Iris pigment epithelial cell (primary cell): ENCODE data around the gene ABR.
"Not testable (repeated sequence)": the region's sequence is repeated elsewhere in the genome, so short reads cannot be mapped to it uniquely, and the experiment has no call there.

Experiments
- DNase-seq: peaks from one replicate; pipeline ENCODE4 v3.0.0-alpha.2; 2011; ENCODE audit warnings: low read depth

ABR gene

GRCh38 chr17:1201132-1201702 lies 21.4 kb upstream of the ABR start:
- no peak for DNase-seq

- not testable (repeated sequence) for DNase-seq
Measured at GRCh38 chr17:1199271-1199743, 19.5 kb upstream of the ABR start.

- DNase-seq: peak; percentile 63
Measured at GRCh38 chr17:1197781-1198490, 18.2 kb upstream of the ABR start.

GRCh38 chr17:1197379-1197778 lies 17.6 kb upstream of the ABR start:
- peak; percentile 92 for DNase-seq

GRCh38 chr17:1196946-1197345 lies 17.2 kb upstream of the ABR start:
- no peak for DNase-seq

- DNase-seq: no peak
Measured at GRCh38 chr17:1192911-1193699, 13.3 kb upstream of the ABR start.

GRCh38 chr17:1190751-1191331 lies 11.1 kb upstream of the ABR start:
- no peak for DNase-seq

- no peak for DNase-seq
Measured at GRCh38 chr17:1188812-1189504, 9.2 kb upstream of the ABR start.

DNA sequence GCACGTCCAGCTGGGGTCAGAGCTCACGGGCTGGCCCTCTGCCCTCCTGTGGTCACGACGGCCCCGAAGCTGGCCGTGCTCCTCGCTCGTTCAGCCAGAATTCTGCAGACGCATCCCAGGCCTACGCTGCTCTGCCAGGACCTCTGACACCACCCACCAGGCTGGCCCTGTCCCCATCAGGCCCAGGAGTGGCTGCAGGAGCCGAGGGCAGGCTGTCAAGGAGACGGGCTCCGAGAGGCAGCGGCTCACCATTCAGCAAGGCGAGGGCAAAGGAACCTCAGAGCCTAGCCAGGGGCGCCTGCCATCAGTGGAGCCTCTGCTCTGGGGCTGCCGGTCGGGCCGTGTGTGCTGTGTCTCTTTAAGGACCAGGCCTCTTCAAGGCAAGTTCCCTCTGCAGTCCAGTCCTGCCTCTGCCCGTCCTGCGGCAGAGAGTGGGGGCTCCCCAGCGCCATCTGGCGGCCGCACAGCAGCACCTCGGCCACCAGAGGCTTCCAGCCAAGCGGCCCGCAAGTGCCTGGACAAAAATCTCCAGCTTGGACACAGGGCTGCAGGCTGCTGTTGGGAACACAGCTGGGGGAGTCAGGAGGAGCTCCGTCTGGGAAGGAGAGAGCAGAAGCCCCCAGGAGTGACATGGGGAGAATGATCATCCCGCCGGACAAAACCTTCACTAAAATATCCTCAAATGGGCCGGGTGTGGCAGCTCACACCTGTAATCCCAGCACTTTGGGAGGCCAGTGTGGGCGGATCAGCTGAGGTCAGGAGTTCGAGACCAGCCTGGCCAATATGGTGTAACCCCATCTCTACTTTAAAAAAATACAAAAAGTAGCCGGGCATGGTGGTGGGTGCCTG lies 7.4 kb upstream of the ABR start:
- DNase-seq: peak; percentile 83

GRCh38 chr17:1186214-1186820 lies 6.5 kb upstream of the ABR start:
- peak; percentile 29 for DNase-seq

DNA sequence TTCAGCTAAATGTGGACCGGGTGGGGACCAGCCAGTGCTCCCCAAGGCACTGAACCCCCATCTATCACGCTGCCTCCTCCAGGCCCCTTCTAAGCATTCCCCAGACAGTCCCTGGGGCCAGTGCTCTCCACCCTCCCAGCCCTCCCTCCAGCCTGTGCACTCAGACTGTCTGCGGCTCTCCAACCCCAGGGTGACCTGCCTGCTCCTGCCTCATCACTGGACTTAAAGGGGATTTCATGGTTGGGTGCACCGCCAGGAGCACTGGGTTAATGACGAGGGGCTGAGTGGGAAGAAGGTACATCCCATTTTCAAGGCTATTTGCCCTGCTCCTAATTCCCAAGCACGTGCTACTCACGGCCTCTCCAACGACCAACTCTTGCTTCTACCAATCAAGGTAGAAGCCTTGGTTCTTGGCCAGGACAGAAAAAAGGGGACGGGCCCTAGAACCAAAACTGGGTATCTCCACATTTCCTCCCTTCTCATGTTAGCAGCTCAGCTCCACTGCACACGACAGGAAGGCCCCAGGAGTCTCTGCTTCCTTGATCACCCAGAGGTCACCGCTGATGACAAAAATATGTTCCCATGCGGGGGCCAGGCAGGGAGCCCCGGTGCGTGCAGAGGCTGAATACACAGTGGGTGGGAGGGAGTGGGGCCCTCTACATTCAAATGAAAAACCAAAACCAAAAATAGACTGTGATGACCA lies 3.5 kb upstream of the ABR start:
- peak; percentile 28 for DNase-seq

GRCh38 chr17:1182811-1183170 lies 3.0 kb upstream of the ABR start:
- DNase-seq: peak; percentile 13

GRCh38 chr17:1181753-1182137 lies 2.0 kb upstream of the ABR start:
- DNase-seq: peak; percentile 46

DNA sequence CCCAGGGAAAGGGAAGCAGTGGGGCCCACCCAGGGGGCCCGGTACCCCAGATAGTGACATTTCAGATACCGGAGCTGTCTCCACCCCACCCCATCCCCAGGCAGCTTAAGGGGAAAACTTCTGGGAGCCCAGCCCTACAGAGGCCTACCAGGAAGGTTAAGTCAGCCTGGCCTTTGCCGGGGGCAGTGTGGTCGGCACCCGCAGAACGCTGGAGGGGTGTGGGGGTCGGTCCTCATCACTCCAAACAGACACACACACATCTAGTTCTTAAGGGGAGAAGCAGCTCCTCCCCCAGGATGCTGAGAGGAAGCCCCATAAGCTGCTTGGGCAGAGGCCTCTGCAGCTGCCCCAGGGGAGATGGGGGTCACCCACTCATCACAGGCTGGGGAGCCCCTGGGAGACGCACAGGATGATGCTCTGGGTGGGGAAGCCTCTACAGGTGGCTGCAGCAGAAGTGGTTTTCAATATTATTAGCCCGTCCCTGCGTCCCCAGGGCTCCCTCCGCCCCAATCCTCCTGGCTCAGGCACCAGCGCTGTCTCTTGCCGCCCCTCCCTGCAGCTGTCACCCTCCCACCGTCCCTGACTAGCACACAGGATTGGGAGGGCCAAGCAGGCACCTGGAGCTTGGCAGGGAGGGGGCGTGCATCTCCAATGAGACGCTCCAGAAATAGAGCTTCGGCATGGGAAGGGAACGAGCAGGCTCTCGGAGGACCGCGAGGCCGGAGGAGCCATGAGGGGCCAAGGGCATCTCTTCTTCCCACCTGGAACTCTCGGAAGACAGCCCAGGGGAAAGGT lies 1.4 kb upstream of the ABR start:
- DNase-seq: no peak

GRCh38 chr17:1179112-1179817 lies 516 bp downstream of the ABR start:
- DNase-seq: peak; percentile 32

DNA sequence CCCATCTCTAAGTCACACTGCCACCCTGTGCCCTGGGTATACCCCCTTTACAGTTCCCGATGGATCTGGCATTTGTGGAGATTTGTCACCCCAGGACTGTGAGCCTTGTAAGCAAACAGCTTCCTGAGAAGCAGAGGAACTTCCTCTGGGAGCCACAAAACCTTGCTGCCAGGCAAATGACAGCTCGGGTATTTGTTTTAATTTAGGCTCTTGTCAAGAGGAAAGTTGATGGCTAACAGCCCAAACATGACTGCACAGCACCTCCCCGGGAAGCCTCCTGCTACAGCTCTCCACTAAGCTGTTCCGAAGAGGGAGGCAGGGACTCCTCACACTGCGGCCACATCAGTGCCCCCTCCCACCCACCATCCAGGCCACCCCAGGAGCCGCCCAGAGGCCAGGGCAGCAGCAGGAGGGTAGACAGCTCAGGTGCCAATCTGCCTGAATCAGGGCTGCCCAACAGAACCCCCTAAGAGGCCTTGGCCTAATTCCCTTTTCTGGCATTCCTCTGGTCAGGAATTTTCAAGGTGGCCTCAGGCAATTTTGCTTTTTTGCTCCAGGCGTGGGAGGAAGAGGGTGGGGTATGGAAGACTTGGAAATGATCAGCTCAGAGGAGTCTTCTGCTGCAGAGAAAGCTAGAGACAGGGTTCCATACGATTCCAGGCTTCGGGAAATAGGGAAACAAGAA lies 2.6 kb downstream of the ABR start:
- peak; percentile 33 for DNase-seq

- DNase-seq: no peak
Measured at GRCh38 chr17:1174263-1174880, 5.4 kb downstream of the ABR start.
